IMR-90 (cell line): ENCODE measurements around the gene DEAF1. TPM values are rescaled to one million over a fixed set of nuclear protein-coding genes. Genes with fewer than 3 reads are reported as not detected.

Source experiments
- ATAC-seq: fragments of 200-7000 bp; cut with Tn5 transposase; 2 replicates; pipeline ENCODE4 v1.9.1; 2020; ENCODE audit warnings: low read depth, mild to moderate bottlenecking, moderate library complexity
- BruUV-seq: library from RNA; stranded (reverse); fragments of 400-500 nt; replicated peaks from 2 replicates; lab custom pipeline; 2021; lab: Mats Ljungman, UMichigan
- CTCF ChIA-PET: fragments of 300-600 bp; formaldehyde crosslinking; extraction: SDS; loops from one replicate; lab custom pipeline; 2021; ENCODE audit warnings: antibody characterized with exemption; lab: Yijun Ruan, JAX
- POLR2A ChIA-PET: fragments of 300-600 bp; sonication (Branson Sonifier 250); formaldehyde crosslinking; loops from one replicate; lab custom pipeline; 2022; ENCODE audit warnings: antibody characterized with exemption; ENCODE audit not compliant: unreplicated experiment; lab: Charles Lee
- DNase-seq: peaks from one replicate; pipeline ENCODE4 v3.0.0; 2013
- H2AFZ ChIP-seq: replicated peaks from 2 replicates; pipeline ENCODE3; 2013; ENCODE audit warnings: low read length, mild to moderate bottlenecking; ENCODE audit not compliant: poor library complexity
- H2AK5ac ChIP-seq: 2 replicates; pipeline ENCODE4 v1.6.1; 2013; ENCODE audit warnings: low read depth, low read length, inconsistent platforms
- H2AK9ac ChIP-seq: replicated peaks from 2 replicates; pipeline ENCODE3; 2013; ENCODE audit warnings: mild to moderate bottlenecking, low read depth, low read length, moderate library complexity; ENCODE audit not compliant: poor library complexity
- H2BK120ac ChIP-seq: 2 replicates; pipeline ENCODE4 v1.6.1; 2013; ENCODE audit warnings: low read depth, low read length, inconsistent platforms
- H2BK15ac ChIP-seq: 3 replicates; pipeline ENCODE4 v1.6.1; 2013; ENCODE audit warnings: low read depth, low read length, inconsistent platforms
- H2BK20ac ChIP-seq: 2 replicates; pipeline ENCODE4 v1.6.1; 2013; ENCODE audit warnings: low read depth, mild to moderate bottlenecking, inconsistent platforms, low read length, moderate library complexity
- H2BK5ac ChIP-seq: 2 replicates; pipeline ENCODE4 v1.6.1; 2013; ENCODE audit warnings: mild to moderate bottlenecking, low read depth, low read length, inconsistent platforms; ENCODE audit not compliant: poor library complexity, severe bottlenecking
- H3K14ac ChIP-seq: replicated peaks from 2 replicates; pipeline ENCODE4 v1.6.1; 2013; ENCODE audit warnings: low read depth, low read length, inconsistent platforms
- H3K18ac ChIP-seq: 2 replicates; pipeline ENCODE4 v1.6.1; 2013; ENCODE audit warnings: low read depth, low read length, control low read depth
- H3K23ac ChIP-seq: 2 replicates; pipeline ENCODE4 v1.6.1; 2013; ENCODE audit warnings: low read depth, low read length, inconsistent platforms
- H3K27ac ChIP-seq: 2 replicates; pipeline ENCODE4 v1.5.1; 2013; ENCODE audit warnings: mild to moderate bottlenecking, control low read depth, low read length; ENCODE audit not compliant: insufficient read depth
- H3K27me3 ChIP-seq: 2 replicates; pipeline ENCODE4 v1.6.1; 2013; ENCODE audit warnings: low read length; ENCODE audit not compliant: control insufficient read depth, insufficient read depth
- H3K36me3 ChIP-seq: 2 replicates; pipeline ENCODE4 v1.6.1; 2013; ENCODE audit warnings: low read length, mixed read lengths; ENCODE audit not compliant: control insufficient read depth, insufficient read depth
- H3K4ac ChIP-seq: 2 replicates; pipeline ENCODE4 v1.6.1; 2013; ENCODE audit warnings: low read depth, low read length, inconsistent platforms
- H3K4me1 ChIP-seq: 2 replicates; pipeline ENCODE4 v1.6.1; 2013; ENCODE audit warnings: low read length, mixed read lengths; ENCODE audit not compliant: control insufficient read depth, insufficient read depth
- H3K4me2 ChIP-seq: 2 replicates; pipeline ENCODE4 v1.6.1; 2013; ENCODE audit warnings: low read depth, mild to moderate bottlenecking, control low read depth, low read length, moderate library complexity
- H3K4me3 ChIP-seq: 2 replicates; pipeline ENCODE4 v1.5.1; 2013; ENCODE audit warnings: low read depth, mild to moderate bottlenecking, control low read depth, low read length, moderate library complexity; ENCODE audit not compliant: insufficient read depth
- H3K56ac ChIP-seq: 2 replicates; pipeline ENCODE4 v1.6.1; 2013; ENCODE audit warnings: low read length, inconsistent platforms; ENCODE audit not compliant: insufficient read depth; ENCODE audit errors: extremely low read depth
- H3K79me1 ChIP-seq, 2 experiments: 2 replicates each; pipeline ENCODE4 v1.6.1; 2013; ENCODE audit warnings: low read length in 2 of 2, inconsistent platforms in 1 of 2, low read depth in 1 of 2
- H3K9ac ChIP-seq: 2 replicates; pipeline ENCODE4 v1.6.1; 2013; ENCODE audit warnings: low read depth, low read length, control low read depth
- H3K9me1 ChIP-seq: 2 replicates; pipeline ENCODE4 v1.6.1; 2013; ENCODE audit warnings: low read length, inconsistent platforms; ENCODE audit not compliant: insufficient read depth
- H3K9me3 ChIP-seq: 2 replicates; pipeline ENCODE4 v1.6.1; 2013; ENCODE audit warnings: low read length; ENCODE audit not compliant: control insufficient read depth, insufficient read depth
- H4K20me1 ChIP-seq: 2 replicates; pipeline ENCODE4 v1.6.1; 2013; ENCODE audit warnings: low read length, inconsistent platforms; ENCODE audit not compliant: insufficient read depth
- H4K5ac ChIP-seq: 2 replicates; pipeline ENCODE4 v1.6.1; 2013; ENCODE audit warnings: mild to moderate bottlenecking, low read depth, low read length, control low read depth
- H4K8ac ChIP-seq, 2 experiments: 2 replicates each; pipeline ENCODE4 v1.6.1; 2013; ENCODE audit warnings: low read depth in 2 of 2, low read length in 2 of 2, control low read depth in 1 of 2, inconsistent platforms in 1 of 2
- H4K91ac ChIP-seq: 2 replicates; pipeline ENCODE4 v1.6.1; 2013; ENCODE audit warnings: low read depth, low read length, inconsistent platforms; ENCODE audit not compliant: insufficient read depth
- BHLHE40 ChIP-seq: fragments of 150-350 bp; IDR thresholded peaks from 2 replicates; pipeline ENCODE4 v1.6.1; 2016; ENCODE audit warnings: mild to moderate bottlenecking, low read depth, low read length
- CEBPB ChIP-seq: IDR thresholded peaks from 2 replicates; pipeline ENCODE4 v1.6.1; 2012; ENCODE audit warnings: low read depth, low read length, improper control_type of control experiment
- CHD1 ChIP-seq: IDR thresholded peaks from 2 replicates; pipeline ENCODE4 v1.6.1; 2012; ENCODE audit warnings: low read depth, low read length, improper control_type of control experiment
- ELK1 ChIP-seq: fragments of 150-350 bp; IDR thresholded peaks from 2 replicates; pipeline ENCODE4 v1.6.1; 2016; ENCODE audit warnings: low read depth, mild to moderate bottlenecking, low read length, moderate library complexity, borderline replicate concordance
- FOS ChIP-seq: fragments of 150-350 bp; IDR thresholded peaks from 2 replicates; pipeline ENCODE4 v1.6.1; 2016; ENCODE audit warnings: low read depth, low read length
- MAFK ChIP-seq: IDR thresholded peaks from 2 replicates; pipeline ENCODE4 v1.6.1; 2012; ENCODE audit warnings: low read depth, low read length, improper control_type of control experiment
- MAZ ChIP-seq: IDR thresholded peaks from 2 replicates; pipeline ENCODE4 v1.6.1; 2012; ENCODE audit warnings: low read depth, mild to moderate bottlenecking, low read length, improper control_type of control experiment, moderate library complexity, borderline replicate concordance
- MXI1 ChIP-seq: IDR thresholded peaks from 2 replicates; pipeline ENCODE4 v1.6.1; 2012; ENCODE audit warnings: low read depth, mild to moderate bottlenecking, low read length, moderate library complexity, borderline replicate concordance
- NFE2L2 ChIP-seq: fragments of 150-350 bp; IDR thresholded peaks from 2 replicates; pipeline ENCODE4 v1.6.1; 2016; ENCODE audit warnings: low read depth, mild to moderate bottlenecking, low read length
- POLR2A ChIP-seq: IDR thresholded peaks from 2 replicates; pipeline ENCODE4 v1.6.1; 2012; ENCODE audit warnings: mild to moderate bottlenecking, low read depth, low read length
- RAD21 ChIP-seq: IDR thresholded peaks from 2 replicates; pipeline ENCODE4 v1.6.1; 2012; ENCODE audit warnings: low read length, improper control_type of control experiment
- RCOR1 ChIP-seq: IDR thresholded peaks from 2 replicates; pipeline ENCODE4 v1.6.1; 2012; ENCODE audit warnings: mild to moderate bottlenecking, low read length, improper control_type of control experiment; ENCODE audit not compliant: insufficient replicate concordance
- RFX5 ChIP-seq: IDR thresholded peaks from 2 replicates; pipeline ENCODE4 v1.8.0; 2012; ENCODE audit warnings: low read depth, mild to moderate bottlenecking, low read length, moderate library complexity
- SMC3 ChIP-seq: fragments of 150-350 bp; IDR thresholded peaks from 2 replicates; pipeline ENCODE4 v1.6.1; 2016; ENCODE audit warnings: low read depth, mild to moderate bottlenecking, antibody characterized with exemption, low read length, moderate library complexity
- USF2 ChIP-seq: fragments of 150-350 bp; IDR thresholded peaks from 2 replicates; pipeline ENCODE4 v1.6.1; 2017; ENCODE audit warnings: mild to moderate bottlenecking, antibody characterized with exemption, low read length, low read depth
- WGBS, 2 experiments: methylation state at CpG; one replicate each; pipeline versions ENCODE4 v1.1.5 to v1.1.7; 2013; ENCODE audit warnings: missing lambda C conversion rate in 2 of 2; ENCODE audit not compliant: insufficient read length in 1 of 2; ENCODE audit errors: extremely low coverage in 2 of 2; 5-methylcytosine and 5-hydroxymethylcytosine counted together
- dilution Hi-C: fragments of 300-500 bp; cut with HindIII; formaldehyde crosslinking; loops from one replicate; pipeline ENCODE4 v1.14.3; 2018; ENCODE audit warnings: low sequenced_read_pairs; ENCODE audit not compliant: unreplicated experiment
- in situ Hi-C: fragments of 300-500 bp; cut with MboI; formaldehyde crosslinking; loops from 3 replicates; pipeline ENCODE4 v1.14.3; 2019; ENCODE audit warnings: low sequenced_read_pairs, inconsistent platforms, mixed read lengths
- intact Hi-C: fragments of 100-400 bp; cut with micrococcal nuclease; formaldehyde crosslinking; loops from 2 replicates; pipeline ENCODE4 v1.10.0; 2022
- polyA plus RNA-seq, 3 experiments: library from polyadenylated mRNA; depleted of rRNA; stranded (reverse); fragments of >200 nt; gene quantifications; 2 replicates each; pipeline ENCODE4 v1.2.3, GENCODE V29; 2012; ENCODE audit warnings: low replicate concordance in 1 of 3
- total RNA-seq: library from RNA; depleted of rRNA; stranded (reverse); fragments of >200 nt; gene quantifications from 2 replicates; pipeline ENCODE4 v1.2.3, GENCODE V29; 2012

DEAF1 gene
- total and polyA plus RNA-seq, 2 of the 4 experiments (the other 2 are of a cell fraction): 22.9 to 31.6 TPM

GRCh38 chr11:615504-616319, 79.3 kb downstream of the DEAF1 start, which contains the start of gene IRF7:
Gene IRF7, minus strand, starts transcription at chr11:615950. Its CDS starts 586 bp downstream, at chr11:615364.
- Histone ChIP-seq H3K56ac (no peak within 1 kb of the TSS), H2AK5ac (peak within 1 kb of the TSS; percentile 92), H2AK9ac (peak within 1 kb of the TSS; percentile 98), H2BK20ac (no peak within 1 kb of the TSS), H3K27me3 (no peaks in the 10 kb centered on the region), H3K4me2 (peak within 1 kb of the TSS; percentile 96), H3K14ac (peak within 1 kb of the TSS; percentile 77; the same call in 1 of the 2 replicates), H4K8ac (peak within 1 kb of the TSS; percentile 43 to 74; a peak in 2 of 4 replicates), H2BK15ac (no peak within 1 kb of the TSS), H3K9me1 (no peaks in the 10 kb centered on the region), H3K79me1 (peaks cover 2 to 39% of the 10 kb centered on the region in 2 experiments; a peak in 3 of 4 replicates), H2AFZ (peak within 1 kb of the TSS; percentile 93), H4K5ac (peak within 1 kb of the TSS; percentile 75), H2BK120ac (no peak within 1 kb of the TSS), H4K20me1 (peaks cover 36% of the 10 kb centered on the region), H4K91ac (peak within 1 kb of the TSS; percentile 74), H3K18ac (peak within 1 kb of the TSS; percentile 66; the same call in 1 of the 2 replicates), H3K36me3 (peaks cover 33% of the 10 kb centered on the region), H3K4ac (peak within 1 kb of the TSS; percentile 95), H3K9ac (peak within 1 kb of the TSS; percentile 92), H3K4me3 (peak within 1 kb of the TSS; percentile 91), H3K27ac (peak within 1 kb of the TSS; percentile 96), H3K9me3 (no peaks in the 10 kb centered on the region), H3K23ac (peak within 1 kb of the TSS; percentile 41; the same call in 1 of the 2 replicates), H2BK5ac (peak within 1 kb of the TSS; percentile 85), H3K4me1 (peaks cover 4% of the 10 kb centered on the region; the same call in 1 of the 2 replicates)
- peak; percentile 80 for DNase-seq
- CTCF ChIA-PET: no interaction called here
- in situ Hi-C loops: no loop called here
- ATAC-seq: peak; percentile 96
- 7% methylated on average over 18 of the region's 66 CpGs; no CpG with 5 or more reads in 1 of the 2 experiments for WGBS, 2 experiments
- BruUV-seq: no TSS peak
- POLR2A ChIA-PET: no interaction called here
- intact Hi-C loops: no loop called here
- dilution Hi-C loops: no loop called here
- no peak for TF ChIP-seq ELK1
- TF ChIP-seq RCOR1: no peak
- no peak for TF ChIP-seq CEBPB
- TF ChIP-seq CHD1: no peak
- TF ChIP-seq SMC3: no peak
- no peak for TF ChIP-seq MAFK
- no peak for TF ChIP-seq MXI1
- TF ChIP-seq NFE2L2: no peak
- TF ChIP-seq FOS: no peak
- no peak for TF ChIP-seq RAD21
- peak; percentile 82 for TF ChIP-seq POLR2A
- TF ChIP-seq USF2: no peak
- no peak for TF ChIP-seq RFX5
- peak; percentile 52; the same call in 1 of the 2 replicates for TF ChIP-seq MAZ
- TF ChIP-seq BHLHE40: no peak
